ENCODE data around the gene HMCN2.

Gene HMCN2

DNA sequence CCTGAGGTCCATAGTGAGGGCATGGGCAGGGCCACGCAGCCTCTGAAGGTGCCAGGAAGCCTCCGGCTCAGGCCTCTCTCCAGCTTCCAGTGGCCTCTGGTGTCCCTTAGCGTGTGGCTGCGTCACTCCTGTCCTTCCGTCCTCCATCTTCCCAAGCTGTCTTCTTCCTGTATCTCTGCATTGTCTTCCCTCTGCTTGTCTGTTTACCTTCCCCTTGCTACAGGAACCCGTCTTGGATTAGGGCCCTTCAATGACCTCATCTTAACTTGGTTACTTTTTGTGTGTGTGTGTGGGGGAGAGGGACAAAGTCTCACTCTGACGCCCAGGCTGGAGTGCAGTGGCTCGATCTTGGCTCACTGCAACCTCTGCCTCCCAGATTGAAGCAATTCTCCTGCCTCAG lies 193.6 kb downstream of the HMCN2 start:
- DNase-seq = no peak

DNA sequence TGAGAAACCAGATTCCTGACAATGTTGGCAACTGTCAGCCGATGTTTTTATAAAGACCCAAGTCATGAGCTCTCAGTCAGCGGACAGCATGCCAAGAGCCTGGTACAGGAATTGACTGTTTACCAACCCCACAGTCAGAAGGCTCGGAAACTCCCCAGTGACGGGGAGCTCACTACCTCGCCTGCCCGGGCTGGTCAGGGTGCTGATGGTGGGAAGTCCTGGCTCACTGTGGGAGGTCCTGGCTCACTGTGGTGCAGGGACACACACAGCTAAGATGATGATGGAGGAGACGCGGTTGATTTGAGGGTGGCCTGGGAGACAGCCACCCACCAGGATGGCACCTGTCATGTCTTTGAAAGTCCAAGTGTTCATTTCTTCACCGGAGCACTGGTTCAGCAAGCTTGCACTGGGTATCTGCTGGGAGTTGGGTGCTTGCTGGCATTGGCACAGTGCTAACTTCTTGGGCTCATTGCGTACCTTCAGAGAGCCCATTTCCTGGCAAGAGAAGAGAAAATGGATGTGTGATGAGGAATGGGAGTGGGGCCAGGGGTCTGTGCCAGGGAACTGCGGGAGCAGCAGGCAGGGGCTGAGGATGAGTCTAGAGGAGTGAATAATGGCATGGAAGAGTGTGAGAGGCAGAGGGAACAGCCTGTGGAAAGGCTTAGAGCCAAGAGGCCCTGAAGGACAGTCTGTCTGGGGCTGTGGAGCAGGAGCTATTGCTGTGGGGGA lies 194.5 kb downstream of the HMCN2 start:
- DNase-seq = no peak

DNA sequence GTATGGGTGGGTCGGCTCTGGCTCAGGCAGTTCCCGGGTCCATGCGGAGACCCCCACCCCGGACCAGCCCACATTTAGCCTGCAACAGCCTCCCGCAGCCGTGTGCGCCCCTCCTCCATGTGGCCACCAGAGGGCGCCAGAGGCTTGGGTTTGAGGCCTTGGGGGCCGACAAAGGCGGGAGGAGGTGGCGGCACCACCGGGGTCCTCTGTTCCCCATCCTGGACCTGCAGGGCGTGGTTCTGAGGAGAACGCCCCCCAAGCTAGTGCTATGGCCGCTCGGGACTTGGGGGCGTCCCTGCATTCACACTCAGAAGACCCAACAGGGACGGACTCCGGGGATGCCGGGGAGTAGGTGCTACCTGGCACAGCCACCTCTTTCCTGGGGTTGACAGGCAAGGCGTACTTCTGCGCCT lies 195.7 kb downstream of the HMCN2 start:
- peak; percentile 55 for DNase-seq

DNA sequence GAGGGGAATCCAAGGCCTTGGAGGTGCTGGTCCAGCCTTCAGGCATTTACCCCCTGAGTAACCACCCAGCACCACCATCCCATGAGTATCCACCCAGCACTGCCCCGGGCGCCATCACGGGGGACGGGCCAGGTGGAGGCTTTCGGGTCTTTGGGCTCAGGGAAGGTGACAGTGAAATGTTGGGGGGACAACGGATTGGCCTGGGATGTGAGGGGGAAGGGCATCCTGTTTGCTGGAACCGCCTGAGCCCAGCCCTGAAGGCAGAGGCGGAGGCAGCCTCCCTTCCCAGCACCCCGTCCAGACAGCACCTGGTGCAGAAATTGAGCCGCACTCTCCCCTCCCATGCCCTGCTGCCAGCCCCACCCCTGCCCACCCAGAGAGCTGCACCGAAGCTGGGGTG lies 196.2 kb downstream of the HMCN2 start:
- no peak for DNase-seq

DNA sequence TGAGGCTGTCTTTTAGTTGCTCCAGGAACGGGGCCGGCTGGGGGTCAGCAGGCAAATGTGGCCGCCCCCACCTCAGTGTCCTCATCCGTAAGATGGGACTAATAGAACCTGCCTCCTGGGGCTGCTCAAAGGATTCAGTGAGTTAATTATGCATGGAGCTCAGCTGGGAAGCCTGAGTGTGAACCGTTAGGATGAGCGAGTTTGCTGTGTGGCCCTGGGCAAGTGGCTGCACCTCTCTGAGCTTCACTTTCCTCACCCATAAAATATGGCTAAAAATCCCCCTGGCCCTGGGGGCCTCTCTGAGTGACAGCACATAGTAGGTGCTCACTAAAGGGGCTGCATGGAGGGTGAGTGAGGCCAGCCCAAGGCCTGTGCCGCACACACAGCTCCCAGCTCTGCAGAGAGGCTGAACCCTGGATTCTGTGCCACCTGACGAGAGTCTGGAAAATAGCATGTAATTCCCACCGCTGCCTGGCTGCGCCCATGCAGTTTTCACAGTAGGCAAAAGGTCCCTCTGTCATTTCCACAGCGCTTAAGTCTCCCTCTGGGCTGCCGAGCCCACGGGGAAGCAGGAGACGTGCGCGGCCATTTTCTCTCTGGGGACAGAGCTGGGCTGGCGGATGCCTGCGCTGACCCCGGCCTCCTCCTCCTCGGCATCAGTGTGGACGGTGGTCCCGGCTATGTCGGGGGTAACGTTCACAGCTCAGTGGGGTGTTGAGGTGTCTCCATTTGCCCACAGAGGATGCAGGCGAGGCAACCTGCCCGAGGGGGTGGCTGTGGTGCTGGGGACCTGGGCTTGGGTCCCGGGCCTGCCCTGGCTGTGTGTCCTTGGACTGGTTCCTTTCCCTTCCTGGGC lies 197.4 kb downstream of the HMCN2 start:
- DNase-seq = no peak

DNA sequence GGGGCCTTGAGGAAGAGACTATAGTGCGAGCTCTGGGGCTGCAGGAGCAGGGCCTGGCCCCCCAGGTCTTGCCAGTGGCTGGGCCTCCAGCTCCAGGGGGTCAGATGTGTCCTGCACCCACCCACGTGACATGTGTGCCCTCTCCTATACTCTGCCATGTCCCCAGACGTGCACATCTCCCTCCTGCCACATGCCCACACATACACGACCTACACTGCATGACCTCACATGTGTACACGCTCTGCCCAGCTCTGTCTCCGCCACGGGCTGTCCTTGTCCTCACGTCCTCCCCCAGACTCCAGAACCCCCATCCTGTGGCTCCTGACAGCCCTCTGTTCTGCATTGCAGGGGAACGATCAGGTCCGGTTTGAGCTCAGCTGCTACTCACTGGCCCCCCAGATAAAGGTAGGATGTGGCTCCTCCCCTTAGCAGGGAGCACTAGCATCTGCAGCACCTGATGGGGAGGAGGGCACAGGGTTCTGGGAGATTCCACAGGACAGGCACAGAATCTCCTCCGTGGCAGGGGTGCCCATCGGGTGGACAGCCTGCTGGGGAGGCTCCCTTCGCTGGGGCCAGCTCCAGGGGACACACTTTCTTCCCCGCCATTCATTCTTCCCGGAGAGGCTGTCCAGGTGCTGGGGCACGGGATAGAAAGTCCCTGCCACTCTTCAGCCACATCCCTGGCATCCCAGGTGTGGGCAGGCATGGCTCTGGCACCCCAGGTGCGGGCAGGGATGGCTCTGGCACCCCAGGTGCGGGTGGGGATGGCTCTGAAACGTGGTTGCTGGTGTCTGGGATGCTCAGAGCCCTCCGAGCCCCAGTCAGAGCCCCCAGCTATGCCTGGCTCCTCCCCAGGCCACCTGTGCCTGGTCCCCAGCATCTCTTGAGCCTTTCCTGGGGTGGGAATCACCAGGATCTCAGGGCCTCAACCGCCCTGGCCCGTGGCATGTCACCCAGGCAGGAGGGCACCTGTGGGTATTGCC lies 198.5 kb downstream of the HMCN2 start:
- DNase-seq = no peak

DNA sequence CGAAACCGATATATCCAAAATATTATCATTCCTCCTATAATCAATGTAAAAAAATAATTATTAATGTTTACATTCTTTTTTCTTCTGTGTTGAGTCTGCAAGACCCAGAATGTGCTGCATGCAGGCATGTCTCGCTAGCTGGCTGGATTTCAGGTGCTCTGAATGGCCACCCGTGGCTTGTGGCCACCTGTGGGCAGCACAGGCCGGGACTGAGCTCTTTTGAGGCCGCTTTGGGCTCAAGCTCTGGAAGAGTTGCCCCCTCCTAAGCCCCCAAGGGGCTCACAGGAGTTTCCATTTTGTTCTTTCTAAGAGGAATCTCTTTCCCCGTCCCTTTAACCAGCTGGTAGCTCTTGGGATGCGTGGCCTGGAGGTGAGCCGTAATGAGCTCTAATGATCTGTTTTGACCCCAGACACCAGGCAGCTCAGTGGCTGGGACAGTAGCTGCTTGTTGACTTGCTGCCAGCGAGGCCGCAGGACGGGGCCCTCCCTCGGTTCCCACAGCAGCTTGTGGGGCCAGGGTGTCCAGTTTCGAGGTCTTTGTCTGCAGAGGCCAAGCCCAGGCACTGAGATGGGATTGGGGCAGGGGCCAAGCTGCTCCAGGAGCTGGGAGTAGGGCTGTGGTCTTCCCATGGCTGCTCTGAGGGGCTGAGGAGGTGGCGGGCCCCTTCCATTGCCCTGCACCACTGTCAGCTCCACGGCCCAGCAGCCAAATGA lies 200.0 kb downstream of the HMCN2 start:
- no peak for DNase-seq

DNA sequence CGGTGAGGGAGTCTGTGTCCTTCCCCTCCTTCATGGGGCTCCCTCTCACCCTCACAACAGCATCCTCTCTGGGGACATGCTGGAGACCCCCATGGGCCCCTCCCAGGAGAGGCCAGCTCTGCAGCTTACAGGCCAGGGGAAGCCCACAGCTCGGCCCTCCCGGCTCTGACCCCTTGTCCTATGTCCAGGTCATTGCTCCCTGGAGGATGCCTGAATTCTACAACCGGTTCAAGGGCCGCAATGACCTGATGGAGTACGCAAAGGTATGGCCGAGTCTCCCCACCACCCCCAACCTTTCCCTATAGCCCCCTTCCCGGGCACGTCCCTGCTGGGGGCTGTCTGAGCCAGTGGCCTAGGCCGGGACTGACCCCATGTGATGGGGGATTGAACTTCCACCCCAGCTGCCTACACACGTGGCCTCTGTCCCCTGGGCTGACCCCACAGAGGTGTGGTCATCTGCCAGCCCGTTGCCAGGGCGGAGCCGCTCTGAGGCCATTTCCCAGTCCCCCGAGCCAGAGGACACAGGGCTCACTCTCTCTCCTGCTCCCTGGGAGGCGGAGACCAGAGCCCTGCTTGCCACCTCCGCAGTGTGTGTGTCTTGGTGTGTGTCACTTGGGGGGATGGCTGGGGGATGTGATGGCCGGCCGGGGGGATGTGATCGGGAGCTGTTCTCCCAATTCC lies 201.1 kb downstream of the HMCN2 start:
- DNase-seq = no peak

DNA sequence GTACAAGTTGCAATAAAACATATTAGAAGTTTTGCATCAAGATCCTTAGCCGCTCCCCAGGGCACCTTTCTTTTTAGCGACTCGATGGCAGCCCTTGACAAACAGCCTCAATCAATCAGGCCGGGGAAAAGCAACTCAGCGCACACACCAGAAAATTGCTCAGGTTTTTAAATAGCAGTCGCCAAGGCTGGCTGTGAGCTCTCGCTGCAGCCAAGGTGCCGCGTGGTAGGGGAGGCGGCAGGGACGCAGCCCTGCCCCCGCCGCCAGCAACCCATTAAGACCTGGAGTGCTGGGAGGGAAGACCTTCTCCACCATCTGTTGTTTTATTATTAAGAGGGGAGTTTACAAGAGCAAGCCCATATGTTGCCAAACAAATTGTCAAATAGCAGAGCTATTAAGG lies 201.8 kb downstream of the HMCN2 start:
- no peak for DNase-seq

DNA sequence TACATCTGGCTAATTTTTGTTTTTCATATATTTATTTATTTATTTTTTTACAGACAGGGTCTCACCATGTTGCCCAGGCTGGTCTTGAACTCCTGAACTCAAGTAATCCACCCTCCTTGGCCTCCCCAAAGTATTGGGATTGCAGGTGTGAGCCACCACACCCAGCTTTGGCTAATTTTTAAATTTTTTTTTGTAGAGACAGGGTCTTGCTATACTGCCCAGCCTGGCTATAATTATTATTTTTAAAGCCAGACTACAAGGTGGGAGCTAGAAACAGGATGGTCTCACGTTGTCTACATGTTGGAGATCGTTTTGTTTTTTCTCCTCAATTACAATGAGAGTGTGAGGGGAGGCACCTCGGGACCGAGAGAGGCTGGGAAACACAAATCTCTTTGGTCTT lies 203.0 kb downstream of the HMCN2 start:
- DNase-seq = no peak

DNA sequence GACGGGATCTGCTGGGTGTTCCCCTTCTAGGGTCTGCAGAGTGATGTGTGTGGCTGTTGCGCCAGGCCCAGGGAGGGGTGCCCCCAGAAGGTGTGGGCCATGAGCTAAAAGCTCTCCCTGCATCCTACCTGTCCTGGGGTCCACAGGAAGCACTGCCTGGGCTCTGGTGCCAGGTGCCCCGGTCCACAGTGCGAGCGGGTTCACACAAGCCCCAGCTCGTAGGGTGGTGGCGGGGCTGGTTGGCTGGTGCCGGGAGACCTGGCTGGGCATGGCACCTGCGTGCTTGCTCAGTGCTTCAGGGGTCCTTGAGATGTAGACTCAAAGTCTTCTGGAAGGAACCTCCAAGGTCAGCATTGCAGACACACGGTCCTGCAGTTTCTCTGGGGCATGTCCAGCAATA lies 204.7 kb downstream of the HMCN2 start:
- no peak for DNase-seq

DNA sequence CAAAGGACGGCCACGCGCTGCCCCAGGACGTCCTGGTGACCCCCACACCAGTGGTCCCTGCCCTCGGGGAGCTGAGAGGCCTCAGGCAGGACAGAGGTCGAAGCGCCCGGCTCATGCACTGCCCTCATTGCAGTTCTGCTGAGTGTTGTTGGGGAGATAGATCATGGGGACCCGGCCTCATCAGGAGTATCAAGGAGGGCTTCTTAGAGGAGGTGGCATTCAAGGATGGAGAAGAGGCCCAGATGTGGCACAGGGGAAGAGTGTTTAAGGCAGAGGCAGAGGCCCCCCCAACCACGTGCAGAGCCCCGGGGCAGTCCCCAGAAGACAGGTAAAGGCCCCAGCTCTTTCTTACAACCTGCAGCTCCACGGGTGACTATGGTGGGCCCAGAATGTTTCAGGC lies 205.4 kb downstream of the HMCN2 start:
- no peak for DNase-seq

DNA sequence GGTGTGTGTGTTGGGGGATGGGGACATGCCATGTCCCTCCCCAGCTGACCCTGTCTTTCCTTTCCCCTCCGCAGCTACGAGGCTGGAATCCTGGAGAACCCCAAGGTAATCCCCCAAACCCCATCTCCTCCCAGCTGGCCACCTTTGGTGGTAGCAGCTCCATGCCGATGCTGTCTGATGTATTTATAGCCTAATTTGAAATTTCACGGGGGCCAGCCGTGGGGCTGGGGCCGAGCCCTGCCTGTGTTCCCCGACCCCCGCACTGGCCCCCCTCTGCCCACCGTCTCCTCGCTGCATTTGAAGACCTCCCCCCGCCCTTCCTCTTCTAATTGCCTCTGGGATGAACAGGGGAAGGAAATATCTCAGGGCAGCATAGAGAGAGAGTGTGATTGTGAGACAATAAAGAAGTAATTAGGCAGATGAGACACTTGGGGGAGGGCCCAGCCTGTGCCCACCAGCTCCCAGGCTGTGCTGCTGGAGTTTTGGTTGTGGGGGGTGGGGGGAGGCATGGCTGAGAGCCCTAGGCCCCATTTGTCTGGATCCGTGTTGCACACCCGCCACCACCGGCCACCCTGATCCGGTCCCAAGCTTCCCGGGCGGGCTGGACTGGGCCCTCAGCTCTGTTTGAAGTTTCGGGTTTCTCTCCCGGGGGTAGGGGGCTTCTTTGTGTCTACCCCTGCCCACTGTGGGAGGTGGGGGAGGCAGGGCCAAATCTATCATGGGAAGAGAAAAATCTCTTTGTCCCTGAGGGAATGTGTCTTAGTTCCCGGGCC lies 206.0 kb downstream of the HMCN2 start:
- no peak for DNase-seq

DNA sequence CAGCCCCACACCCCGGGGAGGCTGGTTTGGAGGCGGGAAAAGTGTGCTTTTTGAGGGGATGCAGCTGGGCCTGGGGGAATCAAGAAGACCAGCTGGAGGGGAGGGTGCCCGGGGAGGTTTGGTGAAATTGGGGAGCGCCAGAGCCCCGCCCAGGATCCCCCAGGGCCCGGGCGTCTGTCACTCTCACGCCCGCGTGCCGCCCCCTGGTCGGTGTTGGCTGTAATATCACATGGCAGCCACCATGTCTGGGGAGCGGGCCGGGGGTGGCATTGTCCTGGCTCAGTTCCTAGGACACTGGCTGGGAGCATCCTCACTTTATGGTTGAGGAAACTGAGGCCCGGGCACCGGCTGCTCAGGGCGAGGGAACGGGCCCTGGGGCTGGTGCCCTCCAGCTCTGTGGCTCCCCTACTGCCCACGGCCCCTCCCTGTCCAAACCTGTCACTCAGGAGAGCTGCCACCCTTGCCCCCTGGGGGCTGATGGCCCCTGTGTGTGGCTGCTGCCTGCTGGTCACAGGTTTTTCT lies 206.7 kb downstream of the HMCN2 start:
- no peak for DNase-seq

DNA sequence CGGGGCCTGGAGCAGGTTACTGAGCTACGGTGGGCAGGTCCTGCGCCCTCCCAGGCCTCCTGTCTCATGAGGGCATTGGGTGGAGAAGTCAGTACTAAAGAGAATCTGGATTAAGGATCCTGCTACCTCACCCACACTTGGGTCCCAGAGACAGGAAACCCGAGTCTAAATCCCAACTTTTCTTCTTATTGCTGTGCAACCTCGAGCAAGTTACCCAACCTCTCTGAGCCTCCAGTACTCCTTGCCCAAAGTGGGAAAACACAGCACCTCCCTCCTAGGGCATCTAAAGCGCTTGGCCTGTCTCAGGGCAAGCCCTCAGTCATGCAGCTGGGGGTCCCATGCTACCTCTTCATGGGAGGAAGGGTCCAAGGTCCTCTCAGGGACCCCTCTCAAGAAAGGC lies 207.4 kb downstream of the HMCN2 start:
- no peak for DNase-seq

DNA sequence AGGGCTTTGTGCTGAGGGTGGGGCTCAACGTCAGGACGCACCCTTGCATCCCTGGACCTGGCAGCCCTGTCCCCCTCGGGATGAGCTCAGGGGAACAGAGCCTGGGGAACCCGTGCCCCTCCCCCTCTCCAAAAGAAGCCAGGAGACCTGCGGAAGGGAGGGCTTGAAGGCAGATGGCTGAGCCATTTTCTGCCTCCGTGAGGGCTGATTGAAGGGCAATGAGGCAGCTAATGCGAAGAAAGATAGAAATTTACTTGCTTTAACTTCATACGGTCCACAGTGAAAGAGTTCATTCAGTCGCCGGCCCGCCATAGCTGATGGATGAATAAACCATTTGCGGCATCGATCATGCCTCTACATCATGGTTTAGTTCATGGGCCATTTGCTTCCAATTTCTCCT lies 208.0 kb downstream of the HMCN2 start:
- DNase-seq = no peak

DNA sequence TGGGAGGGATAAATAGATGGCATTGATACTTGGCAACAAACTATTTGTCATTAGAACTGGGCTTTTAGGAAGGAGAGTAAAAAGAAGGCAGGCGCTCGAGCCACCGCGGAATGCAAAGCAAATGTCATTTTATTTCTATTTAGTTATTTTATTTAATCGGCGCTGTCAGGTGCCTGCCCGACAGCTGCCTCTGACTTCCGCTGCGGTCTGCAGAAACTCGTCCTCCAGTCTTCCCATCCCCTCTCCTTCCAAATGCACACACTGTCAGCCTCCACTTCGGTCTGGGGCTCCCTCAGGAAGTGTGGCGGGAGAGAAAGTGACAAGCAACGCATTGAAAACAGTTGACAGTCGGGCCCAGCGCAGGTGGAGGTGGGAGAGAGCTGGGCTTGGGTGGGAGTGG lies 208.5 kb downstream of the HMCN2 start:
- DNase-seq = no peak

DNA sequence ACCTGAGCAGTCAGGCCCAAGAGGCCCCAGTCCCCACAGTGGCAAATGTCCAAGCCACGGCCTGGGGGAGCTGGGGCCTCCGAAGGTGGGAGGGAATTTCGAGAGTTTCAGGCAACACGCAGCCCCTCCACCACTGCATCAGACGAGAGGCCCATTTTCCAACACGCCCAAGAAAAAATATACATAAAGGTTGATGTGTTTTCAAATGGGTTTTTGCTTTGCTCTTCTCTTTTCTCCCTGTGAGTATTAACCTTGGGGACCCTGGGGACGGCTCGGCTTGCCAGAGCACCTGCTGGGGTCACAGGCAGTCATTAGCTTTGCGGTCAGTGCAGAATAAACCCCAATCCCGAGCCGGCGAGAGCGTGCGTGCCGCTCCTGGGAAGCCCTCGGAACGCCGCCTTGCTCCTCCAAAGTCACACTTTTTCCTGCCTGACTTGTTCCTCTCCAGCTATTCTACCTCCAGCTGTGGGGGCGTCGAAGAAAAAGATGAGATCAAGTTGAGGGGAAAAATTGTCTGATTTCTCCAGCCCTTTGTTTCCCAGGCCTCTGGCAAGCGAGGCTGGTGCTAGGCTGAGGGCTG lies 210.7 kb downstream of the HMCN2 start:
- no peak for DNase-seq

DNA sequence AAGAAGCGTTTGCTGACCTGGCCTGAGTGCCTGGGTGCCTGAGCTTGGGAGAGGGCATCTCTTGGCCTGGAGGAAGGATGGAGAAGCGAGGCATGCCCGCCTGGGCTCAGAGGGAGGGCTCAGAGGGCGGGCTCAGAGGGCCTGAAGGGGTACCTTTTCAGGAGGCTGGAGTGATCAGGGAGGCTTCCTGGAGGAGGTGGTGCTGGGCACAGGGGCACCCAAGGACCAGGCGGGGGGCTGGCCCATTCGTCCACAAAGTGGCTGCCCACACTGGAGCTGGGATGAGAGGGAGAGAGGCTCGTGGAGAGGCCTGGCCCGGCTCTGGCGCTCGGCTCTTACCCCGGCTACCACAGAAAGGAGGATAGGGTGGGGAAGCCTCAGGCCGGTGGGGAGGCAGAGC lies 212.0 kb downstream of the HMCN2 start:
- DNase-seq = no peak

DNA sequence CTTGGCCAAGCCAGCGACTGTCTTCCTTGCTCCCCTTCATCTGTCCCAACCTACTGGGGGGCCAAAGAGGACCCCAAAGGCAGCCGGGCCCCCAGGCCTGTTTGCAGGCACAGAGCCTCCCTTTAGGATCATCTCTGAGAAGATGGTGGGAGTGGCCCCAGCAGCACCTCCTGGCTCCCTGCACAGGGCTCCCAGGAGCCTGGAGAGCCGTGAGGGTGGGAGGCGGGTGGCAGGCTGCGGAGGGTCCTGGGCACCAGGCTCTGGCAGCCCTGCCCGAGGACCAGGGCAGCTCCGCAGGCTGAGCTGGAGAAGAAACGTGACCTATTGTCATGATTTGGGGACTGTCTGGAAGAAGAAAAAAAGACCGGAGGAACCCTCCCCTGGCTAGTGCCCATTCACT lies 212.6 kb downstream of the HMCN2 start:
- no peak for DNase-seq
